GM21390 (cell line): ENCODE measurements around the gene IFI6.
"Not testable (repeated sequence)": the region's sequence is repeated elsewhere in the genome, so short reads cannot be mapped to it uniquely, and the experiment has no call there.

ENCODE experiments used
- ATAC-seq: cut with Tn5 transposase; IDR thresholded peaks from one replicate; pipeline ENCODE4 v1.9.1; 2021; ENCODE audit not compliant: unreplicated experiment

IFI6 gene

GRCh38 chr1:27632387-27633297 is 39.4 kb downstream of the IFI6 start:
- ATAC-seq = no peak

DNA sequence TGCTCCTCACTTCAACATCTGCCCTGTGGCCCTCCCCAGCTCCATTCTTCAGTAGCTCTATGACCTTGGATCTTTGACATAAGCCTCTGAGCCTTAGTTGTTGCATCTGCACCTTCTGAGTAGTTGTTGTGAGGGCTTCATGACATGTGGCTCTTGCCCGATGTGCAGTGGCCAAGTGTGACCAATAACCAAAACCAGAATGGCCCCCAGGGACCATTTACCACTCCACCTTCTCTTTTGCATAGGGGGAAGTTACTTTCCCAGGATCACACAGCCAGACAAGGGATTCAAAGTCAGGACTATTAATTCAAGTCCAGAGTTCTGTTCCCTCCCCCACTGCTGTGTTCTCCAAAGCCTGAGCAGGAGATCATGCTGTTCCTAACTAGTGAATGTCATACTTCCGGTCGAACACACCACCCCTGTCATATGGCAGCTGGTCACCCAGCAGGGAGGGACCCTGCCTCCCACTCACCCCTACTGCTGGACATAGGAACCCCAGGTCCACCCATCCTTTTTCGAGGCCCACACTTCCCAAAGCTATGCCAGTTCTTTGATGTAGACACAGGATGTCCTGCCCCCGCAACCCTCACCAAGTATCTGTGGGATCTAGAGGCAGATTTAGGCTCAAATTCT is 41.0 kb downstream of the IFI6 start:
- ATAC-seq = no peak

GRCh38 chr1:27628712-27629111 is 43.3 kb downstream of the IFI6 start:
- ATAC-seq = no peak

- not testable (repeated sequence) for ATAC-seq
These were observed 44.3 kb downstream of the IFI6 start for GRCh38 chr1:27627733-27628132.

- no peak for ATAC-seq
These were observed 44.9 kb downstream of the IFI6 start for GRCh38 chr1:27627061-27627460.

DNA sequence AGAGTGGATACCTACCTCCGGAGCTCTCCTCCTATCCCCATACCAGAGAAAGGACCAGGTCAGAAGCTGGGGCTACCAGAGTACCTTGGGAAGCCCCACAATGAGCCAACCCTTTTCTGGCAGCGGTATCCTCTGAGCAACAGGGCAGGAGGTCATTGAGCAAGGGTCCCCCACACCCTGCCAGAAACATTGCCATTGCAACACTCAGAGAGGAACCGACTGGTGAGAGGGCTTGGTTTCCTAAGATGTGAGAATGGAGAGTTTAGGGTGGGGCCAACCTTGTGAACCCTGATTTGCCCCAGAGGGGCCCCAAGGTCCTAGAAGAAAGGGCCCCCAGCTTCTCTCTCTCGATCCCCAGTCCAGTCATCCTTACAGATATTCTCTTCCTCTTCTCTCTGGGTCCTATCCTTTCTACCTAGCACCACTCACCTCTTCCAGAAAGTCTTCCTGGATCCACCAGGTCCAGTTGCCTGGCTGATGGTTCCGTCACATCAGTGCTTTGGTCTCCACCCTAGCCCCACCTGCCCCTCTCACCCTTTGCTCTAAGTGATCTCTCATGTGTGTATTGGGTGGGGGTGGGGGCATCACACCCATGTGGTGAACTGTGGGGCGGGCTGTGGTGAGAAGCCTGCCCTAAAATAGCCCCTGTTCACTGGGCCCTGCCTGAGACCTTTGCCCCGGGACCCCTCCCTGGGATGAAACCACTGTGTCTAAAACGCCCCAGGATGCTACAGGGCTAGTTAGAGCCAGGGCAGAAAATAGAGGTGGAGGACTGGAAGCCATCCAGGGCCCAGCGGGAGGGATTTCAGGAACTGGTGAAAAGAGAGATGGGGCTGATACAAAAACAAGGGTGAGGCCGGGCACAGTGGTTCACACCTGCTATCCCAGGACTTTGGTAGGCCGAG is 45.7 kb downstream of the IFI6 start:
- no peak for ATAC-seq

- ATAC-seq = no peak
These were observed 47.4 kb downstream of the IFI6 start for GRCh38 chr1:27624467-27625178.

GRCh38 chr1:27623327-27624212 is 48.4 kb downstream of the IFI6 start:
- ATAC-seq = no peak

DNA sequence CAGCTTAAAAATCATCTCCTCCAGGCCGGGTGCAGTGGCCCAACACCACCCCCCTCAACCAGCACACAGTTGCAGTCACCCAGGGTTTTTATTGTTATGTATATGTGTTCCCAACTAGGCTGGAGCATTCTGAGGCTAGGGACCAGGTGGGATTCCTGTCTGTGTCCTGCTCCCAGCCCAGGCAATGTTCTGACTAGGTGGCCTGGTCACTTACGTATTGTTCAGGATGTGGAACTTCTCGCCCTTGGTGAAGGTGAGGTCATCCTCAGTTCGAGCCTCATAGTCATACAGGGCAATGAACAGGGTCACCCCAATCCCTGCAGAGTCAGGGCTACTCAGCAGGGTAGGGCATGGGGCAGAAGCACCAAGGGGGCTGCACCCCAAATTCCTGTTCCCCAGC is 49.2 kb downstream of the IFI6 start:
- no peak for ATAC-seq

DNA sequence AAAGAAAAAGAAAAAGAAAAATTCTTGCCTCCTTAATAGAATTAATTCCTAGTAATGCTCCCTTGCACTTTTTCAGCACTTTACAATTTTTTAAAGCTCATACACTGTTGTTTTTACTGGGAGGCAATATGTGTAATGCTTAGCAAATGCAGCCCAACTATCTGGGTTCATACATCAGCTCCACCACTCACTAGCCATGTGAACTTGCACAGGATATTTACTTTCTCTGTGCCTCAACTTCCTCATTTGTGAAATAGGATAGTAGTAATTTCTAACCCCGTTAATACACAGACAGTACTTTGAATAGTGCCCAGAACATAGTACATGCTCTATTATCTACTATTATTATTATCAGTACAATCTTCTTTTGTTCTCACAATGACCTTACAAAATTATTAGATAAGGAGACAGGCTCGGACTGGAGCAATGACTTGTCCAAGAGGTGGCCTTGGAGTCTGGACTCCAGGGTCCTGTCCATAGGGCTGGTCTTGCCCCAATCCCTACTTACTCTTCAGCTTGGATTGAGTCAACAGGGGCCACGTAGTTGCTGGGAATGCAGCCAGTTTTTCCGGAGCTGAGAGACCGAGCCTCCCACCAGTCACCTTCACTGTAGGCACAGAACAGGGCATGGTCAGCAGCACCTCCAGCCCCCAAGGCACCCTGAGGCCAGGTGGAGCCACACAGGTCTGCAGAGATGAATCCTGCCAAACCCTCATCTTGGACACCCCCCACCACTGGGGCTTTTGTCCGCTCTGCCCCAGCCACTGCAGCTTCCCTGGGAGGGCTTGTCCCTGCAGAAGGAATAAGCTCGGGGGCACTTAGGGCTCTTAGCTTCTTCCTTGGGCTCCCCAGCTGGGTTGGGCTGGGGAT is 50.7 kb downstream of the IFI6 start:
- no peak for ATAC-seq

GRCh38 chr1:27619782-27620438 is 52.1 kb downstream of the IFI6 start:
- ATAC-seq = not testable (repeated sequence)

- no peak for ATAC-seq
These were observed 53.5 kb downstream of the IFI6 start for GRCh38 chr1:27618341-27619082.

DNA sequence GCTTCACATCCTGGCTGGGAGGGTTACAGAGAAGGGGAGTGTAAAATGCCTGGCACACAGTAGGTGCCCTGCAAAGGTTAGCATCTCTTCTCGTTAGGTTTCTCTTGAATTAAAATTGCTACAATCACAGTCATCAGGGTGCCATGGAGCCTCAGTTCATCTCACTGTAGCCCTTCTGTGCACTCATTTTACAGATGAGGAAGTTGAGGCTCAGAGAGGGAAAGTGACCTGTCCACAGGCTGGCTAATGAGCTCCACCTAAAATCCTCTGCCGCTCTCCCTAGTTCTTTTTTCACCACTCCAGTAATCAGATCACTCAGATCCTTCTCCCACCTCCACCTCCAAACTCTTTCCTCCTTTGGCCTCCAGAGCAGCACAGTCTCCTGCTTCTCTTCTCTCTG is 54.6 kb downstream of the IFI6 start:
- ATAC-seq = no peak

GRCh38 chr1:27616441-27616840 is 55.6 kb downstream of the IFI6 start:
- ATAC-seq = no peak
